K562 (cell line): Measurements from ENCODE around the gene KLK11. TPM values are rescaled to one million over a fixed set of nuclear protein-coding genes. Genes with fewer than 3 reads are reported as not detected.

ENCODE experiments used
- GABPB2 ChIP-seq: fragments of 250-450 bp; sonication (Bioruptor Pico); conservative IDR thresholded peaks from 2 replicates; pipeline ENCODE4 v1.5.1; 2021; ENCODE audit warnings: mild to moderate bottlenecking
- HEY1 ChIP-seq: fragments of 250-450 bp; sonication (Bioruptor Pico); IDR thresholded peaks from 2 replicates; pipeline ENCODE4 v1.5.0; 2020; ENCODE audit warnings: mild to moderate bottlenecking, moderate library complexity, borderline replicate concordance
- KLF16 ChIP-seq: IDR thresholded peaks from 2 replicates; pipeline ENCODE4 v1.6.1; 2016; ENCODE audit warnings: antibody characterized with exemption
- RBM39 ChIP-seq: fragments of 200-400 bp; formaldehyde crosslinking; optimal IDR thresholded peaks from 2 replicates; pipeline ENCODE3; 2018; ENCODE audit warnings: low read depth, low read length
- SLC30A9 ChIP-seq: fragments of 250-450 bp; sonication (Bioruptor Pico); IDR thresholded peaks from 2 replicates; pipeline ENCODE4 v1.8.0; 2022; ENCODE audit warnings: mild to moderate bottlenecking, moderate library complexity
- SMAD3 ChIP-seq: fragments of 450-650 bp; formaldehyde crosslinking; conservative IDR thresholded peaks from 2 replicates; pipeline ENCODE4 v1.4.0; 2020; ENCODE audit warnings: mild to moderate bottlenecking
- polyA plus RNA-seq, 8 experiments: library from polyadenylated mRNA; depleted of rRNA in 4 of 8; stranded (reverse) in 5 of 8; unstranded in 3 of 8; fragments of >200 nt; fragmentation: Nextera tagmentation in 2 of 8; fragmentation: Illumina TruSeq in 1 of 8; extraction: Ambion mirVana in 2 of 8; extraction: Trizol in 1 of 8; gene quantifications; 2 replicates each; pipeline versions ENCODE4 v1.2.1 to v1.2.3, GENCODE V29; 2011 to 2014; ENCODE audit warnings: inconsistent platforms in 1 of 8, missing spikeins in 1 of 8
- total RNA-seq, 7 experiments: library from RNA; depleted of rRNA in 6 of 7; stranded (reverse); fragments of >200 nt in 6 of 7; fragmentation: Illumina TruSeq in 2 of 7; extraction: Trizol in 2 of 7; gene quantifications; 2 replicates each; pipeline versions ENCODE4 v1.2.1 to v1.2.3, GENCODE V29; 2011 to 2021; ENCODE audit warnings: low replicate concordance in 1 of 7
- TF ChIP-seq, protein P1 (sequence below): fragments of 450-650 bp; formaldehyde crosslinking; IDR thresholded peaks from 2 replicates; pipeline ENCODE4 v1.4.0; 2020; ENCODE audit warnings: mild to moderate bottlenecking
- TF ChIP-seq, protein P2 (sequence below), 2 experiments: fragments of 450-650 bp in 1 of 2; sonication (generic) in 1 of 2; formaldehyde crosslinking in 1 of 2; IDR thresholded peaks in 1 of 2; conservative IDR thresholded peaks in 1 of 2; 2 replicates each; pipeline versions ENCODE4 v1.6.1 to v1.8.1; 2016 to 2023; ENCODE audit warnings: mild to moderate bottlenecking in 2 of 2, moderate library complexity in 2 of 2, inconsistent platforms in 1 of 2, missing genetic modification reagents in 1 of 2

The KLK11 gene
- total and polyA plus RNA-seq, 9 of the 15 experiments (the other 6 are each of a cell fraction or from before 2014, with no cell fraction given), result not detected

DNA sequence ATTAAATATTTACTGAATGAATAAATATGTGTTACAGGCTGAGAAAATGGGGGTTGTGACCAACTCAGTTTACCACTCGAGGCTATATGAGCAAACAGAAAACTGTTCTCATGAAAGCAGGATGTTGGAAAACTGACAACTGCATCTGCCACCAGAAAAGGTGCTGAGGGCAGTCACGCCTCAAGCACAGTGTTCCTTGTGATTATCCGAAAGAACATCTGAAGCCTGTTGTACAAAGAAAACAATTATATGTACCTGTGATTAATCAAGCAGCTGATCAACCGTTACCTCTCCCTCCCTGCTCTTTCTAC lies 44.6 kb upstream of the KLK11 start (continued):
- TF ChIP-seq SLC30A9 (no peak), RBM39 (no peak), GABPB2 (CRISPR knock-in tag) (no peak), HEY1 (CRISPR knock-in tag) (no peak), SMAD3 (CRISPR knock-in tag) (no peak), KLF16 (no peak)
- TF ChIP-seq, protein P1, sequence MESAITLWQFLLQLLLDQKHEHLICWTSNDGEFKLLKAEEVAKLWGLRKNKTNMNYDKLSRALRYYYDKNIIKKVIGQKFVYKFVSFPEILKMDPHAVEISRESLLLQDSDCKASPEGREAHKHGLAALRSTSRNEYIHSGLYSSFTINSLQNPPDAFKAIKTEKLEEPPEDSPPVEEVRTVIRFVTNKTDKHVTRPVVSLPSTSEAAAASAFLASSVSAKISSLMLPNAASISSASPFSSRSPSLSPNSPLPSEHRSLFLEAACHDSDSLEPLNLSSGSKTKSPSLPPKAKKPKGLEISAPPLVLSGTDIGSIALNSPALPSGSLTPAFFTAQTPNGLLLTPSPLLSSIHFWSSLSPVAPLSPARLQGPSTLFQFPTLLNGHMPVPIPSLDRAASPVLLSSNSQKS (CRISPR knock-in tag), result no peak
- TF ChIP-seq, protein P2, sequence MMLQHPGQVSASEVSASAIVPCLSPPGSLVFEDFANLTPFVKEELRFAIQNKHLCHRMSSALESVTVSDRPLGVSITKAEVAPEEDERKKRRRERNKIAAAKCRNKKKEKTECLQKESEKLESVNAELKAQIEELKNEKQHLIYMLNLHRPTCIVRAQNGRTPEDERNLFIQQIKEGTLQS (IDR thresholded peaks at IDR 0.05), result no peak
- TF ChIP-seq, protein P2 (CRISPR knock-in tag; conservative IDR thresholded peaks at IDR 0.05), result no peak
